MM.1S (cell line): ENCODE results near the gene ACTG1.

Experiments
- CTCF ChIP-seq: fragments of 300-600 bp; sonication (generic); IDR thresholded peaks from 2 replicates; pipeline ENCODE4 v1.5.1; 2016; ENCODE audit warnings: antibody characterized with exemption, low read length, mixed read lengths
- EZH2 ChIP-seq: fragments of 300-600 bp; sonication (generic); optimal IDR thresholded peaks from 2 replicates; pipeline ENCODE3; 2017; ENCODE audit warnings: low read depth, mild to moderate bottlenecking, antibody characterized with exemption, low read length, mixed read lengths
- EZH2phosphoT487 ChIP-seq: fragments of 300-600 bp; sonication (generic); IDR thresholded peaks from 2 replicates; pipeline ENCODE4 v1.6.1; 2018; ENCODE audit warnings: antibody characterized with exemption, low read length

DNA sequence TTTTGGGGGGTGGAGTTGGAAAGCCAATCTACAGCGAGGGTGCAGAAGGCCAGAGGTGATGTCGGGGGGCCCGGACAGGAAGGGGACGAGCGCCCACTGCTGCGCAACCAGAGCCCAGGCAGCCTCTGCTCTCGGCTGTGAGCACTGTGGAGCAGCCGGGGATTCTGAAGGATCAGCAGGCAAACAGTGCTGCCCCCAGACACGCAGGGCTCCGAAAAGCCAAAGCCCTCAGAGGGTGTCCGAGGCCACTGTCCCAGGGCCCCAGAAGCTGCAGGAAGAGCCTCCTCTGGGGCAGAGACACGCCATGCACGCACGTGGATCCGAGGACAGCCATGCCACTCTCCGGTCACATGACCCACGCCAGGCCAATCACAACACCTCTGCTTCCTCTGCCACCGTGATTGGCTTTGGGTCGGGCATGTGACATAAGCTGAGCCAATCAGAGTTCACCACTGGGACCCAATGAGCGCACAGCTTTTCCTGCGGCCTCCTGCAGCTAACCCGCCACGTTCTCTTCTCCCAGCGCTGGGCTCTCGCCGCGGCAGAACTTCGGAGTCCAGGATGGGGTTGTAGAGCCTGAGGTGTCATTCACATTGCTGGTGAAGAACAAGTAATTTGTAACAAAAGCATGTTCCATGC is 40.7 kb downstream of the ACTG1 start:
- no peak for TF ChIP-seq CTCF
- no peak for TF ChIP-seq EZH2phosphoT487
- TF ChIP-seq EZH2: no peak
